ENCODE results near the gene OR10H2.
"Not testable (repeated sequence)": the region's sequence is repeated elsewhere in the genome, so short reads cannot be mapped to it uniquely, and the experiment has no call there.

Gene OR10H2

GRCh38 chr19:15774159-15774558 lies 46.3 kb downstream of the OR10H2 start:
- not testable (repeated sequence) for DNase-seq

GRCh38 chr19:15775249-15775648 lies 47.4 kb downstream of the OR10H2 start:
- DNase-seq: no peak

DNA sequence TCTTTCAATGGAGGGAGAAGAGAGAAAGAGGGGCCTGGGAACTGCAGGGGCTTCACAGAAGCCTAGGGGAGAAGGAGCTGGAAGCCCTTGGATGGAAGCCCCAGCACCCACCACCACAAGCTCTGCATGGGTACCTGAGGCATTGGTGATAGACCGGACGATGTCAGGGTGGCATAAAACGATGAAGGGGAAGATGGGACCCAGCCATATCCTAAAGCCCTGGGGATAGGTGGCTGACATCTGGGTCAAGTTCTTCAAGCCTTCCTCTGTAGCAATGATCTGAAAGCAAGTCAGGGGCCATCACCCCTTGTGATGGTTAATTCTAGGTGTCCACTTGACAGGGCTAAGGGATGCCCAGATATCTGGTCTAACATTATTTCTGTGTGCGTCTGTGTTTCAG lies 48.4 kb downstream of the OR10H2 start:
- no peak for DNase-seq

GRCh38 chr19:15776991-15777970 lies 49.5 kb downstream of the OR10H2 start:
- DNase-seq: no peak
